Activated CD4-positive, alpha-beta T cell treated with anti-CD3 and anti-CD28 coated beads, Interleukin-2, amount 10 ng/mL, durations not matched to agents 24 days and 14 days (primary cell): ENCODE data around the gene C8B. TPM values are rescaled to one million over a fixed set of nuclear protein-coding genes. Genes with fewer than 3 reads are reported as not detected.

Experiments used
- DNase-seq: peaks from one replicate; pipeline ENCODE4 v3.0.0; 2022
- H3K27ac Mint-ChIP-seq: one replicate; pipeline ENCODE4 v1.8.0; 2022; ENCODE audit warnings: mild to moderate bottlenecking, mixed read lengths
- H3K27me3 Mint-ChIP-seq: one replicate; pipeline ENCODE4 v1.8.0; 2022; ENCODE audit warnings: mixed read lengths
- H3K36me3 Mint-ChIP-seq: one replicate; pipeline ENCODE4 v1.8.0; 2022; ENCODE audit warnings: low read depth, mild to moderate bottlenecking, mixed read lengths
- H3K4me1 Mint-ChIP-seq: one replicate; pipeline ENCODE4 v1.8.0; 2021; ENCODE audit warnings: mixed read lengths
- H3K4me3 Mint-ChIP-seq: one replicate; pipeline ENCODE4 v1.8.0; 2022; ENCODE audit warnings: mild to moderate bottlenecking, moderate library complexity, mixed read lengths
- H3K9me3 Mint-ChIP-seq: one replicate; pipeline ENCODE4 v1.8.0; 2021; ENCODE audit warnings: mixed read lengths
- intact Hi-C: fragments of 100-400 bp; cut with micrococcal nuclease; formaldehyde crosslinking; loops from one replicate; pipeline ENCODE4 v1.15.1; 2023
- total RNA-seq: library from RNA; stranded (reverse); gene quantifications from 2 replicates; pipeline ENCODE4 v1.2.3, GENCODE V29; 2022

Gene C8B
- total RNA-seq, 1 donor from 2014 or later: not detected

GRCh38 chr1:56912325-56912724 is 53.5 kb downstream of the C8B start:
- intact Hi-C loops: no loop called here
- H3K27me3 Mint-ChIP-seq: no peaks in the 10 kb centered on the region
- no peaks in the 10 kb centered on the region for H3K36me3 Mint-ChIP-seq
- no peaks in the 10 kb centered on the region for H3K4me1 Mint-ChIP-seq
- H3K9me3 Mint-ChIP-seq: no peaks in the 10 kb centered on the region
- no peak overlapping the region for H3K4me3 Mint-ChIP-seq
- H3K27ac Mint-ChIP-seq: no peak overlapping the region
- DNase-seq: no peak

GRCh38 chr1:56911098-56911938 is 54.5 kb downstream of the C8B start:
- intact Hi-C loops: no loop called here
- no peaks in the 10 kb centered on the region for H3K9me3 Mint-ChIP-seq
- H3K4me3 Mint-ChIP-seq: no peak overlapping the region
- no peaks in the 10 kb centered on the region for H3K27me3 Mint-ChIP-seq
- H3K27ac Mint-ChIP-seq: no peak overlapping the region
- DNase-seq: no peak
- H3K4me1 Mint-ChIP-seq: no peaks in the 10 kb centered on the region
- no peaks in the 10 kb centered on the region for H3K36me3 Mint-ChIP-seq

DNA sequence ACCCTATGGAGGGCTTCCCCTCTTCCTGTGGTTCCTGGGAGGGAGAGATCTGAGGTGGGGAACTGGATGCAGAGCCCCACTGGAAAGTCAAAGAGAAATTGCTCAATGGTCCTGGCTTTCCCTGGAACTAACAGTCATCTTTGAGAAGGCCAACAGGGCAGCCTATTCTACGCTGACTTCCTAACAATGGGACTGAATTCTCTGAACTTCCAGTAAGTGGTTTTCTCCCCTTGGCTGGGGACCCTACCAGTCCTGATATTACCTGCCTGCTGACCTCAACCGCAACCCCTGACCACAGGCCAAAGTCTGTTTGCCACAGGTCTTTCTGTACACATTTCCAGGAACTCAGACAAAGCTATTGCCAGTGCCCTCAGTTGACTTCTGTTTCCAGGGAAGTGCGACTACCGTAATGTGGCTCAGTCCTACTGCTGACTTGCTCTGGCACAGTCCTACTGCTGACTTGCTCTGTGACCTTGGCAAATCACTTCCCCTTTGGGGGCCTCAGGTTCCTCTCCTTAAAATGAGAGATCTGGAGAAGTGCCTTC is 55.3 kb downstream of the C8B start:
- Mint-ChIP-seq H3K9me3 (no peaks in the 10 kb centered on the region), H3K36me3 (no peaks in the 10 kb centered on the region)
- intact Hi-C loops: no loop called here

GRCh38 chr1:56908619-56909221 is 57.1 kb downstream of the C8B start:
- Mint-ChIP-seq H3K27ac (no peak overlapping the region), H3K4me1 (no peaks in the 10 kb centered on the region), H3K4me3 (no peak overlapping the region), H3K27me3 (no peaks in the 10 kb centered on the region), H3K9me3 (no peaks in the 10 kb centered on the region), H3K36me3 (no peaks in the 10 kb centered on the region)
- DNase-seq: no peak
- intact Hi-C loops: no loop called here

More for the DNA sequence above, 55.3 kb downstream of the C8B start:
- Mint-ChIP-seq H3K4me1 (no peaks in the 10 kb centered on the region), H3K27ac (no peak overlapping the region), H3K27me3 (no peaks in the 10 kb centered on the region), H3K4me3 (no peak overlapping the region)
- no peak for DNase-seq

GRCh38 chr1:56905667-56906066 is 60.1 kb downstream of the C8B start:
- DNase-seq: no peak
- H3K27ac Mint-ChIP-seq: no peak overlapping the region
- intact Hi-C loops: no loop called here
- H3K36me3 Mint-ChIP-seq: no peaks in the 10 kb centered on the region
- H3K4me1 Mint-ChIP-seq: no peaks in the 10 kb centered on the region
- no peak overlapping the region for H3K4me3 Mint-ChIP-seq
- no peaks in the 10 kb centered on the region for H3K9me3 Mint-ChIP-seq
- no peaks in the 10 kb centered on the region for H3K27me3 Mint-ChIP-seq

DNA sequence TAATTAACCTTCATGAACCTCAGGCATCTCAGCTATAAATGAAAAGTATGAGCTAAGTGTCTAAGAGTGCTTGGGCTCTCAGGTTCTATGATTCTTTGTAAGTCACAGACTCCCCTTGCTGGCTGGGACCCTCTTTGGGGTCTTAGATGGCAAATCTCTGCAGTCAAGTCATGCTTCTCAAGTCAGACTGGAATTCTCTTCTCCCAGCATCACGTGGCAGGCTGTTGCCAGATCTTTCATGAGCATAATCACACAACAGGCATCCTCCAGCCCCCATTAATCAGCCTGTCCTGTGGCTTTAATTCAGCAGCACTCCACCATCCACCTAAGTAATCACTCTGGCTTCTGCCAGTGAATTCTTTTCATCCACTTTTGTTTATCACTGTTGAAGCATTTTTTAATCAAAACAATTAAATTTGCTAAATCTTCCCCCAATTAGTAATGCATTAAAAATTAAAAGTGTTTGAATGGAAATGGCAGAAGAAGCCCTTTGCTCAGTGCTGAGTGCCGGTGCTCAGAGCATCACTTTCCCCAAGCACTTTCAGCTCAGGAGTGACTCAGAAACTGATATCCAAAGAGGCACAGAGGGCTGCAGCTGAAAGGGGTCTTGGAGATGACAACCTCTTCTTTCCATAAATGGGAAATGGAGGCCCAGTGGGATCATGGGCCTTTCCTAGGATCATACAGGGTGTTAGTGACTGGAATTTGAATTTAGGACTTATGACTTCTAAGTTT is 61.0 kb downstream of the C8B start:
- DNase-seq: no peak
- Mint-ChIP-seq H3K9me3 (no peaks in the 10 kb centered on the region), H3K36me3 (no peaks in the 10 kb centered on the region), H3K4me1 (no peaks in the 10 kb centered on the region), H3K4me3 (no peak overlapping the region), H3K27ac (no peak overlapping the region), H3K27me3 (no peaks in the 10 kb centered on the region)
- intact Hi-C loops: no loop called here

DNA sequence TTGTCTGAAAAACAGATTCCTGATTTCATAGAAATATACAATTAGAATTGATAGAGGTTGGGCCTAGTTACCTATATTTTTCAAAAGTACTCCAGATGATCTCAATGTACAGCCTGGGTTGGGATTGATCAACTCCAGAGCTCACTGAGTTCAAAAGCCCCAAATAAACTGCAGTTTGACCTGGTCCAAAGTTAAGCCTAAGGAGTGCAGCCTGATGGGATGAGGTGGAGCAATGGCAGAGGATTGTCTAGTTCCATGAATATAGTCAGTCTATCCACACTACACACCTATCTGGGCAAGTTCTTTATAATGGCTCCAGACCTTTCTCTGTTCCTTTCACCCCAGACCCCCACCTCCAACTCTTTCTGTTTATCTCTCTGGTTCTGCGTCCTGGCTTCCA is 62.0 kb downstream of the C8B start:
- DNase-seq: no peak
- Mint-ChIP-seq H3K4me3 (no peak overlapping the region), H3K27me3 (no peaks in the 10 kb centered on the region), H3K27ac (no peak overlapping the region), H3K36me3 (no peaks in the 10 kb centered on the region), H3K4me1 (no peaks in the 10 kb centered on the region), H3K9me3 (no peaks in the 10 kb centered on the region)
- intact Hi-C loops: no loop called here

DNA sequence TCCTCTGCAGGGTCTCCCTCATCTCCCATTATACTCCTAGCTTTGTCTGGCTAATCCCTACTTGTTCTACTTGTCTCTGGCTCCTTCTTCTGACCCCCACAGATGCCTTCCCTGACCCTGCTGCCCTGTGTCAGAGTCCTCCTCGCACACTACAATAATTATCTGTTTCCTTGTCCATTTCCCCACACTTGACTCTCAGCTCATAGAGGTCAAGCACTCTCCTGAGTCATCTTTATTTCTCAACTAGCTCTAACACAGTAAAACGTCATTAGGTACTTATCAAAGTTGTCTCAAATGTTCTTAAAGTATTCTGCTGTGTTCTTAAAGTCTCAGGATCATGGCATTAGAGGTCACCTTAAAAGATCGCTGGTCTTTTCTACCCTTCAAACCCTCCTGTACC is 64.1 kb downstream of the C8B start:
- H3K9me3 Mint-ChIP-seq: no peaks in the 10 kb centered on the region
- no peak overlapping the region for H3K4me3 Mint-ChIP-seq
- H3K36me3 Mint-ChIP-seq: no peaks in the 10 kb centered on the region
- intact Hi-C loops: no loop called here
- H3K4me1 Mint-ChIP-seq: no peaks in the 10 kb centered on the region
- no peak for DNase-seq
- H3K27me3 Mint-ChIP-seq: no peaks in the 10 kb centered on the region
- no peak overlapping the region for H3K27ac Mint-ChIP-seq

GRCh38 chr1:56898879-56899278 is 66.9 kb downstream of the C8B start:
- intact Hi-C loops: no loop called here
- H3K9me3 Mint-ChIP-seq: no peaks in the 10 kb centered on the region
- no peaks in the 10 kb centered on the region for H3K4me1 Mint-ChIP-seq
- no peaks in the 10 kb centered on the region for H3K27me3 Mint-ChIP-seq
- H3K27ac Mint-ChIP-seq: no peak overlapping the region
- no peak overlapping the region for H3K4me3 Mint-ChIP-seq
- no peaks in the 10 kb centered on the region for H3K36me3 Mint-ChIP-seq
- no peak for DNase-seq

DNA sequence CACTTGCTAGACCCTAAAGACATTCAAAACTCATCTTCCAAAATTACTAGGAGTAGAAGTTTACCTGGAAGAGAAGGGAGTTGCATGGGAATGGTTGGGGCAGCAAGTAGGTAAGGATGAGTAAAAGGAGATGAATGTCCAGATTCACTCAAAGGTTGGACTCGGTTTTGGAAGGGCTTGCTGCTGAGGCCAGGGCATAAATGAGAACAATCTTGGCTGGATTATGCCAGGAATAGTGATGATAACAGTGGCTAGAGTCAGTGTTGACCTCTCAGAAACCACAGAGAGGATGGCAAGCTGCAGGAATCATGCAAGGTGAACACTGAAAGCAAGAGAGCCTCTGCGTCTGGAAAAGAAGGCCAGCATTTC is 67.8 kb downstream of the C8B start:
- H3K27me3 Mint-ChIP-seq: no peaks in the 10 kb centered on the region
- no peak for DNase-seq
- H3K36me3 Mint-ChIP-seq: no peaks in the 10 kb centered on the region
- intact Hi-C loops: no loop called here
- H3K27ac Mint-ChIP-seq: no peak overlapping the region
- no peaks in the 10 kb centered on the region for H3K4me1 Mint-ChIP-seq
- H3K9me3 Mint-ChIP-seq: no peaks in the 10 kb centered on the region
- no peak overlapping the region for H3K4me3 Mint-ChIP-seq

DNA sequence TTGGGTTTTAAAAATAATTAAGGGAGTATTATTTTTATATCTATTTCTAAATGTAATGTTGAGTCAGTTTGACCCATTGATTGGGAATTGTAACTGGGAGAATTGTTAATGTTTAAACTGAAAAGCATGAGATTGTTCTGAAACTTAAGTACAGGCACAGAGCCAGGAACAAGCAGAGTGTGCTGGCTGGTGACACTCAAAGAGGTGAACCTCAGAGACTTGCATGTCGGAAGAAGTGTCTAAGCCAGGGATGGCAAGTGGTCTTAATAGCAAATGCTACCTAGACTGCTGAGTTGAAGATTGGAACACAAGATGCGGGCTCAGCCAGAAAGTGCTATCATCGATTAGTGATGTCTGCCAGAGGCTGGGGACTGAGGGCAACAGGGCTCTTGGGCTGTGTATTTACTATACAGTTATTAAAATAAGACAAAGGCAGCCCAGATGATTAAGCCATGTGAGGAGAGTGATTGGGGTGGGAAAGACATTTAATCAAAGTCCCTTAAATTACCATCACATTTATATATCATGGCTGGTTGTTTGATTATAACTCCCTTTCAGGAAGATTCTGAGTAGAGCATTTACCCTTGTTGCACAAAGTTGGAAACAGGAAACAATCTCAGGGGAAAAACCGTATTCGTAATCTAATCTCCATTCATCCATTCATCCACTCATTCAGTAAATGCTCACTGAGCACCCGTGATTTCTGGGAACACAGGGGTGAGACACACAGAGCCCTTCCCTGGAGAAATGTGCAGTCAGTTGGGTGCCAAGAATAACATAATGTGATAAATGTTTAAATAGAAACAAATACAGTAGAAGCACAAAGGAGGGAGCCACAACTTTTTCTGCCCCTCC is 68.4 kb downstream of the C8B start:
- Mint-ChIP-seq H3K9me3 (no peaks in the 10 kb centered on the region), H3K4me3 (no peak overlapping the region), H3K27ac (no peak overlapping the region), H3K36me3 (no peaks in the 10 kb centered on the region), H3K27me3 (no peaks in the 10 kb centered on the region), H3K4me1 (no peaks in the 10 kb centered on the region)
- DNase-seq: no peak
- intact Hi-C loops: no loop called here

DNA sequence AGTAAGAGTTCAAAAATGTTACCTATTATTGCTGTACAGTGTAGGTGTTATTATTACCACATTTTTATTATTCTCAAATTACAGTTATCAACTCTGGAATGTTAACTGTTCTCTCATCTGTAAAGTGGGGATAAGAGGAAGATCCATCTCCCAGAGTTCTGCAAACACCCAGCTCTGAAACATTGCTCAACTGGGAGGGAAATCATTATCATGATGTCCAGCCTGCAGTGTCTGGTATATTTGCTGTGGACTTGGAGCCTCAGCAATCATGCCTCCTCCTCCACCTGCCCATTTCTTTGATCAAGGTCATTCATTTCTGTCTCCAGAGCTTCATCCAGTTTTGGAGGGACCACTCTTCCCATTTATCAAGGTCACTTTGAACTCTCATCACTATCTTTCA is 71.8 kb downstream of the C8B start:
- intact Hi-C loops: no loop called here
- Mint-ChIP-seq H3K9me3 (no peaks in the 10 kb centered on the region), H3K4me1 (no peaks in the 10 kb centered on the region), H3K36me3 (no peaks in the 10 kb centered on the region), H3K27me3 (no peaks in the 10 kb centered on the region), H3K27ac (no peak overlapping the region), H3K4me3 (no peak overlapping the region)
- DNase-seq: no peak

DNA sequence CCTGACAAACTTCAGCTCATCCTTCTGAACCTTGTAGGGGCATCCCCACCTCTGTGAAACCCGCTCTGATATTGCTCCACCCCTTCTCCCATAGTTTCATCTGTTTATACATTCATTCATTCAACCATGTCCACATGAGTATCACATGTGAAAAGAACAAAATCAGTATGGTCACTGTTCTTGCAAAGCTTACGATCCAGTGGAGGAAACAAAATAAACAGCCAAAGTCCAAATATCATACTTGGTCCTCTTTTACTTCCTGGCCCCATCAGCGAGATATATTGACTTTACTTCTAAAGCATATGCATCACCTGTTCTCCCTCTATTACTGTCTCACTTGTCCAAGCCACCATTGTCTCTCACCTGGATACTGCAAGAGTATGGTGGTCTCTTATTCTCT is 75.6 kb downstream of the C8B start:
- intact Hi-C loops: no loop called here
- no peak overlapping the region for H3K27ac Mint-ChIP-seq
- no peaks in the 10 kb centered on the region for H3K27me3 Mint-ChIP-seq
- DNase-seq: no peak
- no peak overlapping the region for H3K4me3 Mint-ChIP-seq
- H3K9me3 Mint-ChIP-seq: no peaks in the 10 kb centered on the region
- no peaks in the 10 kb centered on the region for H3K36me3 Mint-ChIP-seq
- H3K4me1 Mint-ChIP-seq: no peaks in the 10 kb centered on the region
